Hepatic stellate cell (primary cell): ENCODE results near the gene LDHD.

Experiments used
- DNase-seq: peaks from one replicate; pipeline ENCODE4 v3.0.0; 2011; ENCODE audit warnings: low spot score

Gene LDHD

DNA sequence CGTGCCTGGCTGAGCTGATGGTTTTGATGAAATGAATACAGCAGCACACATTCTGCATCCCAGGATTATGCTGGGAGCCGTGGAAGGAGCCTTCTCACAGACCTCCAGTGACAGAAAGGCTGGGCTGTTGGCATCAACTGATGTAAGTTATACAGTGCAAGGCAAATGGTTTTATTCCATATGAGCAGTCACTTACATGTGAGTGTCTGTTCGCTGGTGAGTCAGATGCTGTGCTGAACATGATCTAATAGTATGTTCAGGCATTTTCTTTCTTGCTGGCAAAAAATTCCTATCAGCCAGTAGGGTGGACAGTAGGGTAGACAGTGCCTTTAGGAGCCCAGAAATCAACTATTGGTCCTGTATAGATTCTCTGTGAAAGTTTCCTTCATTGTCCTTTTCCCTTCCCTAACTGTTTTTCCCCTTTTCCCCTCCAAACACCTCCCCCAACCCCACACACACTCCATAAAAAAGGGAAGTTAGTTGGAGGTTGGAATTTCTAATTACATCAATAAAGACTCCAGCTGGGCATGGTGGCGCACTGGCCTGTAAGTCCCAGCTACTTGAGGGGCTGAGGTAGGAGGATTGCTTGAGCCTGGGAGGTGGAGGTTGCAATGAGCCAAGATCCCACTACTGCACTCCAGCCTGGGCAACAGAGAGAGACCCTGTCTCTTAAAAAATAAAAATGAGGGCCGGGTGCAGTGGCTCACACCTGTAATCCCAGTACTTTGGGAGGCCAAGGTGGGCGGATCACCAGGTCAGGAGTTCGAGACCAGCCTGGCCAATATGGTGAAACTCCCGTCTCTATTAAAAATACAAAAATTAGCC is 36.2 kb downstream of the LDHD start:
- peak; percentile 64 for DNase-seq

DNA sequence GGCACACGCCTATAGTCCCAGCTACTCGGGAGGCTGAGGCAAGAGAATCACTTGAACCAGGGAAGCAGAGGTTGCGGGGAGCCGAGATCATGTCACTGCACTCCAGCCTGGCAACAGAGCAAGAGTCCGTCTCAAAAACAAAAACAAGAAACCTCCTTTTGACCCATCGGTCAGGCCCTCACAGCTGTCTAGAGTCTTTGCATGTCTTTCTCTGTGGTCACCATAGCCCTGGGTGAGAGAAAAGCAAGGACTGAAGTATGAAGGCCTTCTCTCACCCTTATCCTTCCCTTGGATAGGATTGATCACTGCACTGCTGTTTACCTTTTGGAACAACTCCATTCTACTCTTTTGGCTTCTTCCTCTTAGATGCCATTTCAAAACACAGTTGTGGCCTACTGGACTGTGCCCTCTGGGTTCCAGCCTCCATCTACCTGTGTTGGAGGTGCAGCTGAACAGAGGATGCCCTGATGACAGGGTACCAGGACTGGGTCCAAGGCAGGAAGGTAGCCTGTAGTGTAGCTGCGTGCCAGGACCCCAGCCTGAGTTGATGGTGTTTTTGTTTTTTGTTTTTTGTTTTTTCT is 37.1 kb downstream of the LDHD start:
- no peak for DNase-seq

DNA sequence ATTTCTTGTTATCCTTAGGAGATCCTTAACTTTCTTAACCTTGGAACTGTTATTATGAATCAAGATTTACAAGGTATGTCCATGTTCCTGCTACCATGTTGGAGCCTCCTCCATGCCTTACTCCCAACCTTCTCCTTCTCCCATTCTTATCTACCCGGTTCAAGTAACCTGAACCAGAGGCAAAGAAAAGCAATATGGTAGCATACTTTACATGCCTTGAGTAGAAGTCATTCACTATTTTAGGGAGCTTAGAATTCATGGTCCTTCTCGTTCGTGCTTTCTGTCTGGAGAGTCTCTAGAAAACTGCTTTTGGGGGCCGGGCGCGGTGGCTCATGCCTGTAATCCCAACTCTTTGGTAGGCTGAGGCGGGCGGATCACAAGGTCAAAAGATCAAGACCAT is 37.7 kb downstream of the LDHD start:
- no peak for DNase-seq

DNA sequence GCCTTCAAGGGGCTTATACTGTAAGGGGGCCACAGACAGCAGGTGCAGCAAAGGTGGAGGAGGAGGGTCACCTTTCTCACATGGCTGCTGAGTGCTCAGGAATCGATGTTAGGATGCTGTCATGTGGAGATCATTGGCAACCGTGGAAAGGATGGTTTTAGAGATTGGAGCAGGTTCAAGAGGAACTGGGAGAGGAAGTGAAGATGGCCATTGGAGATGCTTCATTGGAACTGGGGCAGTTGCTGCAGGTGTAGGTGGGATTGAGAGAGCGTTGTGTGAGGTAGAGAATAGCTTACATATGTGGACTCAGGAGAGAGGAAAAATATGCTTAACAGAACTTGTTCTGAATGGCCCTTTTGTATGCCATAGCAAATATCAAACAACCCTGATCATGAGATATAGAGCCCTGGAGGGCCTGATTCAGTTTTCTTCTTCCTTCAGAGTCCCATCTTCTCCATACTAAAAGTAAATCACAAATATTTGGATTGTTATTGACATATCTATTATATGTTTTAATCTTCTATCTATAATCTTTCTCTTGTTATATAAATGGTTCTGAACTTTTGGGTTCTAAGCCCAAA is 40.8 kb downstream of the LDHD start:
- no peak for DNase-seq

DNA sequence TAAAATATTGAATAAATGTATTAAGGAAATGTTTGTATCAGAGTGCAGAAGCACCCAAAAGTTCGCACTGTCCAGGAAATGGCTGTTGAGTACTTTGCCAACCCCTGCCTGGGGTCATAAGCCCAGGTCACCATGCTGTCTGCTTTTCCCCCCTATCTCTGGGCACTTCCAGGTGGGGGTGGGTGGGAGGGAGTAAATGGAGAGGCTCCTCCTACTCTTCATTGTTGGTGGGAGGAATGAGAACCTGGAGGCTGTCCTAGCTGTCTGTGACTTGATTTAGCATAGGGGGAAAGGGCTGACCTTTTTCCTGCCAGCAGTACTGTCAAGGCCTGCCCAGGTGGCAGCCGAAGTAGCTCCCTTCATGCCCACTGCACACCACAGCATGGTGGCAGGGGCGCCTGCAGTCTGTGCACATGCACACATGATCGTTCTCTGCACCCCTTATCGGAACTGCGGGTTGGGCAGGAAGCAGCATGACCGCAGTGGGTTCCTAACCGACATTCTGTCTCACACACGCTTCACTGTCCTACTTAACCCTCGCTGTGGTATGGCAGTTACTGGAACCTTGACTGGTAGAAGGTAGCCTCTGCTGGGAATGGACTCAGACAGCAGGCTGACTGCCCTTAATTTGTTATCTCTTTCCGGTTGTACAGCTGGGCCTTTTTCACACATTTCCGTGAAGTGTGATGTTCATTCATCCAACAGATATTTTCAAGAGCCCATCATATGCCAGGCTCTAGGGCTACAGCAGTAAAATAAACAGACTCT is 41.5 kb downstream of the LDHD start:
- DNase-seq = no peak

DNA sequence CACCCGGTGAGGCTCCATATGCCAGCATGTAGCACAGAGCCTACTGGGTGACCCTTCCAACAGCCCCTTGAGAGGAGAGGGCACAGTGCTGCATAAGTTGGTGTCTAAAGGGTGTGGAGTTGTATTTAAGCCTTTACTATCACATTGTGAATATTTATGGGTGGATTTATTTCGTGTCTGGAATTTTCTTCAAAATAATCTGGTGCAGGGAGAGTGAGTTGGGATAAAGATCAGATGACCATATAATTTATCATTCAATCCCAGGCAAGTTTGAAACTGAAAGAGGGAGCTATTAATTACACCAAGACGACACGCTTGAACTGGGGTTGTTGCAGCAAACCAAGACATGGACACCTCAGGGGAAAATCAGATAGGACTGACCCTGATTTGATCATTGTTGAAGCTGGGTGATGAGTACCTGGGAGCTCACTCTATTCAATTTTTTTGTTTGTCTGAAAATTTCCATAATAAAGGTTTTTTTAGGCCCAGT is 42.2 kb downstream of the LDHD start:
- no peak for DNase-seq

DNA sequence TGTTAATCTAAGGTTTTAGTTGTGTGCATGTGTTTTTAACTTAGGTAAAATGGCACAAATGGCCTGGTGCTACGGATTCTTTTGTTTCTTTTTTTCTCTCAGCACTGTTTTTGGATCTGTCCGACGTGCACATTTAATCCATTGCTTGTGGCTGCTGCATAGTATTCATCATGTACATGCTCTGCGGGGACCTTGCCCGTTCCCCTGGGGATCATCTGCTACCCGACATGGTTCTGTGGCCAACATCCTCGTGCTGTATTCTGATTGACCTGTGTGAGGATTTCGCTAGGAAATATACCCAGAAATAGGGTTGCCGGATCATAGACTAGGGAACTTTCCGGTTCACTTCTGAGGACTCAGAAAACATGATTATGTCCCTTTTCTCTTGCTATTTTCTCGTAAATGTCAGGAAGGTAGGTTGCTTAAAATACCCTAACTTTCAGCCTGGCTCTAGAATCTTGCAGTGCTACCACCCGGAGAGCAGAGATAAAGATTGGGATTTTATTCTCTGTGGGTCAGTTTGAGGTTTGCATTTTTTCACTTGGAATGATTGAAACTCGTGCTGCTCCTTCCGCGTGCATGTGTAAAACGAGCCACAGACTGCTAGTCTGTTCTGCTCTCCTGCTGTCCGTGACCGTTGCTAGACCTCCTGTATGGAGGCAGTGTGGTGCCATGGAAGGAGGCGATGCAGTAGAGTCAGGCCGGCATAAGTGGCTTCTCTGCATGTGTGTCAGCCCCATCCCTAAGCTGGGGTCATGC is 42.9 kb downstream of the LDHD start:
- DNase-seq = no peak

DNA sequence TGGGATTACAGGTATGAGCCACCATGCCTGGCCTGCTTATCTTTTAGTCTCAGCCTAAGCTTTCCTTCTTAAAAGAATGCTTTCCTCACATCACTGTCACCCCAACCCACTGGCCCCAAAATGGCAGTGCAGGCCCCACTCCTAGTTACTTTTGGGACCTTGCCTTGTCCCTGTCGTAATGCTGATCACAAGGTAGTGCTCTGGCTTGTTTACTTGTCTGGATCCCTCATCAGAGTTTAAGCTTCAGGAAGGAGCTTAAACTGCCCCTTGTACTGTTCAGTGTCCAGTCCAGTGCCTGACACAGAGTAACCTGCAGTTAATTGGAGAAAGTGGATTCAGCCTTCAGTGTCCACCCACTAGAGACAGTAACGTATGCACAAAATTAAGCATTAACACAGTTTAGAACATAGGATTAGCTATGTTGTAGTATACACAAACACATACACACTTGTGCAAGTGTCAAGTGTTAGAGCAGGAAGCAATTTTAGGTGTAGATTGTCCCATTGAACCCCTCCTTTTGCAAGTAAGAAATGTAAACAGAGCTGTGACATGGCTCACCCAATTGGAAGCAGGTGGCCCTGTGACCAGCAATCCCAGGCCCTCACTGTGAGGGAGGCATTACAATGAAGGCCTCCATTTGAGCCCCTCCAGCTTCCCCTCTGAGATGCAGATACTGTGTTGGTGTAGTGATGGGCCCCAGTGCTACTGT is 44.2 kb downstream of the LDHD start:
- DNase-seq = no peak

DNA sequence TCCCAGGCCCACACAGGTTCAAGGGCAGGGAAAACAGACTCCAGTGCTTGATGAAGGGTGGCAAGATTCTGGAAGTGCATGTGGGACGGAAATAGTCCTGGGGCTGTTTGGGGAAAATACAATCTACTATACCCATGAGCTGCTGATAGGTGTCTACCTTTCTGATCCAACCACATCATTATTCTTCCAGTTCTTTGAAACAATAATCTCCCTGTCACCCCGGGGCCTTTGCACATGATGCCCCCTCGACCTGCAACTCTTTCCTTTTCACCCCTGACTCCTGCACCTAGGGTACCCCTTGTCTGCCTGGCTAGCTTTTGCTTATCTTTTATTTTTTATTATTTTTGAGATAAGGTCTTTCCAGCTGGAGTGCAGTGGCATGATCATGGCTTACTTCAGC is 45.0 kb downstream of the LDHD start:
- no peak for DNase-seq

DNA sequence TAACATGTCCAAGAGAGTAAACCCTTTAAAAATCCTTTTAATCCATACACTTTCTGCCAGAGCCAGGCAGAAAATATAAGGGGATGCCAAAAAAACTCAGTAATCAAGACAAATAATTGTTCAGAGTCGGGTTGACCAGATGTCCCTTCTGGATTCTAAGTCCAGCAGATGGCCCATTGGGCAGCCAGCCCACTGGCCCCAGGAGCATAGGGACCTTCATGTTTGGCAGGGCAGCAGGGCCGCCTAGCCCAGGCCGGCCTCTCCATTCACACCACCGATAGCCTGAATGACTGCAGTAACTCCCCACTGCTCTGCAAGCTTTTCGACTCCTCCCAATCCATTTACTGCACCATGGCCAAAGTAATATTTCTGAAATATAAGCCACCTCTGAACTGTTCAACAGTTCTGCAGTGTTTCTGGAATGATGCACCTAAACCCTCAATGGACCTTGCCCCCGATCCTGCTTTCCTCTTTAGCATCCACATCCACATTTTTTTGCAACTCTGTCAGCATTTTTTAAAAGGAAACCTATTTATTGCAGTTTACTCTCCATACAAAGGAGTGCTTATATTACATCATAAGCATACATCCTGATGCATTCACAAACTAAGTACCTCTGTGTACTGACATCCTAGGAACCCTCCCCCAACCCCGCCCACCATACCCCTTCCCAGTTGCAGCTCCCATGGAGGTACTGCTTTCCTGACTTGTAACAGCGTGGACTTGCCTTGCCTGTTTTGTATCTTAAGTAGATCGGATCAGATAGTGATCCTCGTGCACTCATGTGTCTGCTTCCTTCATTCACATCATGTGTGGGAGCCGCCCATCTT is 46.4 kb downstream of the LDHD start:
- no peak for DNase-seq

DNA sequence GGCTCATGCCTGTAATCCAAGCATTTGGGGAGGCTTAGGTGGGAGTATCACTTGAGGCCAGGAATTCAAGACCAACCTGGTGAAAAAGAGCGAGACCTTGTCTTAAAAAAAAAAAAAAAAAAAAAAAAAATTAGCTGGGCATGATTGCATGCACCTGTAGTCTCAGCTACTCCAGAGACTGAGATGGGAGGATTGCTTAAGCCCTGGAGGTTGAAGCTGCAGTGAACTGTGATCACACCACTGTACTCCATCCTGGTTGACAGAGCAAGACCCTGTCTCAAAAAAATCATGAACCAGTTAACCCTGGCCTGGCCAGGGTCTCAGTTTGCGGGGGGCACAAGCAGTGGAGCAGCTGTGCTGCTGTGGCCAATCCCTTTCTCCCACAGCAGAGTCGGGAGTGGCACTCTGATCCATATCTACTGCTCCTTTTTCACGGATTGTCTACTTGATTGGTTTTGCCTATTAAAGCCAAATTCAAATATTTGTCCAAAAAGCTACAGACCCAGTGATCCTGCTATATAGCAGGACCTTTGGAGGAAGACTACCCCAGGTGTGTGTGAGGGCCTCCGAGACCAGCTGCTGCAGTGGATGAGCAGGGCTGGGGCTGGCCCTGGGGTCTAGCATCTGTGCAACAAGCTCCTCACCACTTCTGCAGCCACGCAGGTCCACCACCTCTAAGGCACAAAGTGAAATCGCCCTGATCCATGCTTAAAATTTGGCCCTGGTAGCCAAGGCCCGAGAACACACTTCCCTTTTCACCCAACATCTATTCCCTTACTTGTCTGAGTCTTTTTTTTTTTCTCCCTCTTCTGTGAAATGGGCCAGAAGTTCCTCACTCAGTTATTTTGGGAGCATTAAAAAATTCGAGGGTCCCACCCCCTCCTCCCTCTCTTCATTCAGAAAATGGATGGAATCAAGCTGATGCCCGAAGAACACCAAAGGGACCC is 48.2 kb downstream of the LDHD start:
- DNase-seq = no peak

DNA sequence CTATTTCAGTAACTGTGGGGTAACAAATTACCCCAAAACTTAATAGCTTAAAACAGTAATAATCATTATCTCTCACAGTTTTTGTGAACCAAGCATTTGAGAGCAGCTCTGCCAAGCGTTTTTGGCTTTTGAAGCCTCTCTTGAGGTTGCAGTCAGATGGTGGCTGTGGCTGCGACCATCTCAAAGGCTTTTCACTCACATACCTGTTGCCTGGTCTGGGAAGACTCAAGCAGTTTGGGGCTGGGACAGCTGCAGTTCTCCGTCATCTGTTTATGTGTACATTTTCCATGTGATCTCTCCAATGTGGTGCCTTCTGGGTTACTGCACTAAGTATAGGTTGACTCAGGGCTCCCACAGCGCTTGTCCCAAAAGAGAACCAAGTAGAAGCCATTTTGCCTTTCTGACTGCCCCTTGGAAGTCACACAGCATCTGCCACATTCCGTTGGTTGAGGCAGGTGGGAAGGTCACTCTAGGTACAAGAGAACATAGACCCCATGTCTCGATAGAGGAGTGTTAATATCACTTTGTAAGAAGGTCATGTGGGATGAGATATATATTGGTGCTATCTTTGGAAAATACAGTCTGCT is 49.6 kb downstream of the LDHD start:
- DNase-seq = no peak

DNA sequence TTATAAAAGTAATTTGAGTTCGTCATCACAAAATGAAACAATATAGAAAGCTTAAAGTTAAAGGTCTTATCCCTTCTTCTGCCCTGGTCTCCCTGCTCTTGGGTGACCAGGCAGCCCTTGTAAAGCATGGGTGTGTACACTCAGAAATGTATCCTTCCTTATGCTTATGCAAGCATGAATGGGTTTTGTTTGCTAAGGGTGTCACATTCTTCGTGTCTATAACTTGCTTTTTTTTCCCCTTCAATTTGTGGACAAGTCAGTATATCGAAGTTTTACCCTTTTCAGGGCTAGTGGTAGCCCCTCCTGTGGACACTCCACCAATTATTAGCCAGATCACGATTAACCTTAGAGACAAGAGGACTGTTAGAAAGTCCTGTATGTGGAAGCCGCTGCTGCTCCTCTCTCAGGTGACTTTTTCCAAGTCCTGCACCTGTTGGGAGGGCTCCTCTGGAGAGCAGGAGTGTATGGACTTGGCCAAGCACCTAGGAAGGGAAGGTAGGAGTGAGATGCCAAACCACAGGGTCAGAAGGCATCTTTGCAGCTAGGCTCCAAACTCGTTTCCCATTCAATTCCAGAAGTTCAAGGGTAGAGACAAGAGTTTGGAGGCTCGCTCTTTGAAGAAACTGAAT is 50.9 kb downstream of the LDHD start:
- no peak for DNase-seq

DNA sequence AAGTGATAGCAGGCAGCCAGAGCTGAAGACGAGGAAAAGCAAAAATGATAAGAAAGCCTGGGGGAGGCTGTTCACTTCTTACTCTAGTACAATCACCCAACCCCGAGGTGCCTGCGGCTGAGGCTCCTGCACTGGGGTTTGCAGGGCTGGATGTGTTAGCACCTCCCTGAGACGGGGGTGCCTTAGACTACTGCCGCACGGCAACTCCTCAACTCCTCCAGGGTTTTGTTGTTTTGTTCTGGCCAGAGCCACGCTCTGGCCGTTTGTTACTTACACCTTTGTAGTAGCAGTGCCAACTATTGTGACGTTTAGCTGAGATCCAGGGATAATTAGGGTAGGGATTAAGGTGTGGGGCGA is 51.5 kb downstream of the LDHD start:
- no peak for DNase-seq

DNA sequence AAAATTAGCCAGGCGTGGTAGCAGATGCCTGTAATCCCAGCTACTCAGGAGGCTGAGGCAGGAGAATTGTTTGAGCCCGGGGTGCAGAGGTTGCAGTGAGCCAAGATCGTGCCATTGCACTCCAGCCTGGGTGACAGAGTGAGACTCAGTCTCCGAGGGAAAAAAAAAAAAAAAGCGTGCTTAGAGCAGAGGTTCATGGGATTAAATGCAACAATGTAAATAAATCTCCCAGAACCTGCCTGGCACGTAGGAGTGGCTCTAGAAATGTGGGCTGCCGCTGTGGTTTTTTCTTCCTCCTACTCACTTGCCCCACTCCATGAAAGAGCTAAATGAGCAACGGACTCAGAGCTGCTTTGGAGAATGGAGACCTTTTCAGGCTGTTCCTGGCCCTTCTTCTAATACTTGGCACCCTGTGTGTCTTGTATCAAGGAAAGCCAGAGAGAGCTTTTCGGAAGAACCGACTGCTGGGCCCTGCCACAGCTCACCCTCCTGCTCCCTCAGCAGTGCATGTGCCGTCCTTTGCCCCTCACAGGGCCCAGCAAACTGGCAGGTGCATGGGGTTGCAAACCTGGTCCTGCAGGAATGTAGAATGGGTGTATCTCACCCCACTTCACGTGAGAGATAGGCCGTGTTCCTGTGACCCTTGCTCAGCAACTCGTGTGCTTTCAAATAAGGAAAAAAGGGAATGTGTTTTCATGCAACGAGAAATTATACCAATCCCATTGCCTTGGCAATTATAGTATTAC is 52.0 kb downstream of the LDHD start:
- DNase-seq = no peak

DNA sequence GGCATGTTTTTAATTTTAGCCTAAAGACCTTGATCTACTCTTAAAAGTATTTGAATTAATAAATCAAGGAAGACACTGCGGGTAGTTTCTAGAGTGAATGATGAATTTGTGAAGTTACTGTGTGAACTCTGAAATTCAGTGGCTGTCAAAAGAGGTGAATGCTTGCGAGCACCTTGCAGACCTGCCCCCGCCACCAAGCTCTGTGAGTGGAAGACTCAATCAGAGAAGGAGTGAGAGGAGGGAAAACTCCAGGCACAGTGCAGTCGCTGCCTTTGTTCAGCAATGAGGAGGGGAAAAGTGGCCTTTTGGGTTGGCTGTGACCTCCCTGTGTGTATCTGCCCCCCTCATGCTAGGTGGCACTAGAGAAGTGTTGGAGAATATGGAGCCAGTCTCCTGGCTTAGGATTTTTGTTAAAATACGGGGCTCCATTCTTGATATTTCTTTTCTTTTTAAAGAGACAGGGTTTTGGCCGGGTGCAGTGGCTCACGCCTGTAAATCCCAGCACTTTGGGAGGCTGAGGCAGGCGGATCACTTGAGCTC is 53.0 kb downstream of the LDHD start:
- no peak for DNase-seq

DNA sequence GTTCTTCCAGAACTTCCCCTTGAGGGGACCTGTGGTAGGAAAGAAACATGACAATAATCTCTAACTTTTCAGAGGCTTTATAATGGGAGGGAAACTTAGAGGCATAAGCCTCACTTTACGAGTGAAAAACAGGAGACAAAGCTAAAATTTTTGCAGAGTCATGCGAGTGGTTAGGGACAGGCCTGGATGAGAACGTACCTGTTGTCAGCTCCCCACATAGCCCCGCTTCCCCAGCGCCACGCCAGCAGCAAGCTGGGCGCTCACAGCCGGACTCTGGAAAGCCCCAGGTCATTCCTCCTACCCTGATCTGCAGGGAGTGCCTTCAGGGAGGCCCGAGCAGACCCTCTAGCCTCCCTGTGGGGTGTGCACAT is 53.6 kb downstream of the LDHD start:
- DNase-seq = no peak
